Forelimb muscle (tissue), 1 donor: ENCODE measurements around the gene ADRB2. TPM values are rescaled to one million over a fixed set of nuclear protein-coding genes. Genes with fewer than 3 reads are reported as not detected.
"Not testable (repeated sequence)": the region's sequence is repeated elsewhere in the genome, so short reads cannot be mapped to it uniquely, and the experiment has no call there.

Experiments used
- DNase-seq: peaks from one replicate; pipeline ENCODE4 v3.0.0-alpha.2; 2013; ENCODE audit warnings: low read depth
- polyA plus RNA-seq: library from polyadenylated mRNA; unstranded; fragments of 120-200 nt; gene quantifications from one replicate; pipeline ENCODE4 v1.2.1, GENCODE V29; 2013; ENCODE audit not compliant: insufficient read length

ADRB2 gene
- polyA plus RNA-seq, 1 donor: 1.0 TPM

DNA sequence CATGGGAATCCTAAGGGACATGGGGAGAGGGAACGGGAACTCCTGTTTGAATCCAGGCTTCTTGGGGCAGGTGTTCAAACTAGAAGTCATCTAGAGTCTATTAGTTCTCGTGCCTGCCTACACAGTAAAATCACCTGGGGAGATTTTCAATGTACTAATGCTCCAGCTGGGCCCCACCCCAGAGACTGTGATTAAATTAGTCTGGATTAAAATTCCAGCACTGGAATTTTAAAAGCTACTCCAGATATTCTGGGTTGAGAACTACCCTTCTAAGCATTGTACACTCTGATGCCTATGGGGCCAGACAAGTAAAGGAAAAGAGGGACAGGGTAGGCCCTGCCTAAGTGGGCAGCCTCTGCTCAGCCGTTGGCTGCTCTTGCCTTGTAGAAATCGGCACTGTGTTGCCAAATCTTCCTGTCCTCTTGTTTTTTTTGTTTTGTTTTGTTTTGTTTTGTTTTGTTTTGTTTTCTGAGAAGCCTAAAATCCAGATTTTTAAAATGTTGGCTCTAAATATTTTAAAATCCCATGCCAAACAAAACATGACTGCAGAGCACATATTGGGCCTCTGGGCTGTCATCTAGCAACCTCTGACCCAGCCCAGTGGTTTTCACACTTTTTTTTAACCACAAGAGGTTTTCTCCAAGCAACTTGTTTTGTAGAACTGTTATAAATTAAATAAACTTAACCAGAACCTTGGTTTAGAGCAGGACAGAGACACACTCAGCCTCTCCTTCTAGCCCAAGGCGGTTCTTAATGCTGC, 29.0 kb downstream of the ADRB2 start:
- DNase-seq: no peak

- DNase-seq: no peak
These were observed 29.6 kb downstream of the ADRB2 start for GRCh38 chr5:148856009-148856367.

DNA sequence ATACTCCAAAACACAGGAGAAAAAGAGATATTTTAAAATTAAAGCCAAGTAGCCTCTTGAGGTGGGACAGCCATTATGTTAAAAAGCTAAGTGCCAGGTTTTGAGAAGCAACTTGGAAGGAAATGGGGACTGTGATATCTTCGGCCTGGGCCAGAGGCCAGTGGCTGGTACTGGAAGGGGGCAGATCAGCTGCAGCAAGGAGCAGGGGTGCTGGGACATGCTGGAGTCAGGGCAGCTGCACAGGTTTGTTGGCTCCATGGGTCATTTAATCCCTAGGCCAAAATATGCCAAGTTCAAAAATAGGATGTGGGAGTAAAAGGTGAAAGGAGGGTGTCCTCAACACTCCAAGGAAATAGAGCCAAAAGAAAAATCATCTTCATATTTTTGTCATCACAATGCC, 30.0 kb downstream of the ADRB2 start:
- no peak for DNase-seq

DNA sequence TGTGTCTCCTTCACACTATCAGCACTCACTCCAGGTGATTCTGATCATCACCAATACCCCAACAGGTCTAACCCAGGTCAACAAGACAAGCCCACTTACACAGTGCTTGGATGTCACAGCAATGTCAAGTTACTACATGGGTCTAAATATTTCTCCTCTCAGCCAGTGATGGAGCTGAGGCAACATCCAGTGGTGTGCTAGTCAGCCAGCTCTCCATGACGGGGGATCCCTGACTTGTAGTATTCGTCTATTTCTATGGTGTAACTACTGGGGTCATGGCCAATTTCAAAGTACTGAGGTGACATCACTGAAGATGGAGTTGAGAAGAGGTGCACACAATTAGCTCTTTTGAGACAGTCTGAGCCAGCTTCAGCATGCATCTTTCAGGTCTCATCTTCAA, 31.1 kb downstream of the ADRB2 start:
- no peak for DNase-seq

DNA sequence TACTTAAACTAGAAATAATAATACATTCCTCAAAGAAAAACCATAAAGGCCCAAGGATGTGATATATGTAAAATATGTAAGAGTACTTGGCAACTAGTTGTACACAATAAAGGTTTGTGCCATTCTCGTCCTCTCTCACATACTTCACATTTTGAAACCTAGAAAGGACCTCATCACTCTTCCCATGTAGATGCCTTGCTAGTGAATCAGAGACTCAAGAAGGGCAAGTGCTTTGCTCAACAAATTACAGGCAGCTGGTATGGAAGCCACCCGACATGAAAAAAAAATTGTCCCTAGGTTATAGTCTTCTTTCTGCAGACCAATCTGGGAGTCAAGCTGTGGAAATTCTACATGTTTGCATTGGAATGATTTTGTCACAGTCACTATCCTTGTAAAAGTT, 31.7 kb downstream of the ADRB2 start:
- DNase-seq: no peak

- DNase-seq: no peak
These were observed 32.1 kb downstream of the ADRB2 start for GRCh38 chr5:148858547-148858946.

GRCh38 chr5:148859703-148860102, 33.3 kb downstream of the ADRB2 start:
- DNase-seq: no peak

- no peak for DNase-seq
These were observed 34.2 kb downstream of the ADRB2 start for GRCh38 chr5:148860599-148860998.

- DNase-seq: no peak
These were observed 34.7 kb downstream of the ADRB2 start for GRCh38 chr5:148861088-148861487.

- no peak for DNase-seq
These were observed 35.3 kb downstream of the ADRB2 start for GRCh38 chr5:148861696-148862095.

- no peak for DNase-seq
These were observed 37.9 kb downstream of the ADRB2 start for GRCh38 chr5:148864113-148864841.

- DNase-seq: no peak
These were observed 39.6 kb downstream of the ADRB2 start for GRCh38 chr5:148866024-148866423.

- no peak for DNase-seq
These were observed 46.7 kb downstream of the ADRB2 start for GRCh38 chr5:148873120-148873519.

DNA sequence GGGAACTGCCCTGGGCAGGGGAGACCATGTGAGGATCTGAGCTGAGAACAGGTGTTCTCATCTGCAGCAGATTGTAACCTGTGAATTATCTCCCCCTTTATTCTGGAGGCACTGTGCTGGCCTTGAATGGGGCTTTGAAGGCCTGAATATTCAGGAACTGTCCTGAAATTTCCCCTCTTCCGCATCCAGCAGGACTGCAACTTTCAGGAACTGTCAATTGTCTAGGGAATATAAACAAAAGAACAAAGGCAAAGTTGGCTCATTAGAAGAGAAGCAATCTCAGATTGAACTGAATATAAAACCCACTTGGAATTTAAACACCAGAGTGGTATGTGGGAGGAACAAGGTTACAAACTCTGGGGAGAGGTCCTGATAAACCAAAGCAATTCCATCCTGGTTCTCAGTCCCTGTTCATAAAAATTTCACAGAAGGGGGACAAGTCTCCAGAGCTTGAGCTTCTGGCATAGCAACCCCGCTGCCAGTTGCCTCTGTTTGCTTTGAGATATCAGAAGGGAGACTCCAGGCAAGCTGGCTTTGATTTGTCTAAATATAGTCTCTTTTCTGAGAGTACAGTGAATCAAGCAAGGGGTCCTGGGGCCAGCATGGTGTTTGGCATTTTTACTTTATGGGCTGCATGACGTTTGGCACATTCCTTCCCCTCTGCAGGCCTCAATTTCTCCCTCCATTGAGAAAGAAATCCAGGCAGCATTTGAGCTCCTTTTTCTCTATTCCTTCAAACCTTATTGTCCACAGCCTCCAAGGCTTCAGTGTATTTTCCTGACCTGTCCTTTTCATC, 47.5 kb downstream of the ADRB2 start:
- no peak for DNase-seq

DNA sequence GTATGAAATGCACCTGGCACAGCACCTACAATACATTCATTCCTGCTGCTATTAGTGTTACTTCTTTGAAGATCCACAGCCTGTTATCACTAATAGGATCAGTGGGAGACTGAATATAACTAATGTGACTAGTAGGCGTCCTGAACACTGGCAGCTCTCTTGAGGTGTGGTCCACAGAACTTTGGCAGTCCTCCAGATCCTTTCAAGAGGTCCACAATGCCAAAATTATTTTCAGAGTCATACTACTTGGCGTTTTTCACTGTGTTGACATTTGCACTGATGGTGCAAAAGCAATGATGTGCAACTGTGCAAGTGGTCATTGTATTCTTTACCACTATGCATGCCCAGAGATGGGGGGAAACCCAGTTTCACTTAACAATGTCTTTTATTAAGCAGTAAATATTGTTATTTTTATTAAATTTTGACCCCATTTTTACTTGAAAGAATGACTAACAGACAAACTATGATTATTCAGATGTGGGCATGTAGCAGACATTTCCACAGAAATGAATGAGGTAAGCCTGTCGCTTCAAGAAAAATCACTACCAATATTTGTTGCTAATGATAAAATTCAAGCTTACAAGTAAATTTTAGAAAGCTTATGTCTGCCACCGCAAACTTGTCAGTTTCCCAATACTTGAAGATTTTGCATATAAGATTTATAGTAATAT, 48.9 kb downstream of the ADRB2 start:
- no peak for DNase-seq

DNA sequence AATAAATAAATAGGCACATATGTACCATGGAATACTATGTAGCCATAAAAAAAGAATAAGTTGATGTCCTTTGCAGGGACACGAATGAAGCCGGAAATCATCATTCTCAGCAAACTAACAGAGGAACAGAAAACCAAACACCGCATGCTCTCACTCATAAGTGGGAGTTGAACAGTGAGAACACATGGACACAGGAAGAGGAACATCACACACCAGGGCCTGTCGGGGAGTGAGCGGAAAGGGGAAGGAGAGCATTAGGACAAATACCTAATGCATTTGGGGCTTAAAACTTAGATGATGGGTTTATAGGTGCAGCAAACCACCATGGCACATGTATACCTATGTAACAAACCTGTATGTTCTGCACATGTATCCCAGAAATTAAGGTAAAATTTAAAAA, 51.0 kb downstream of the ADRB2 start:
- not testable (repeated sequence) for DNase-seq

Other genes with a start within 250 kb of the ADRB2 start
- gene HTR4, start 172.1 kb upstream of the ADRB2 start, polyA plus RNA-seq: not detected
- 1.3 TPM for gene SH3TC2, start 236.5 kb downstream of the ADRB2 start, polyA plus RNA-seq